Measurements from ENCODE around the gene TPX2.
A peak's percentile ranks its signal among the peaks of the same experiment; 100 is the strongest.

TPX2 gene

GRCh38 chr20:31835554-31835953 is 96.5 kb downstream of the TPX2 start:
- H3K14ac ChIP-seq (ENCODE audit: low read length in 2 of 2): no peak overlapping the region
- no peaks in the 10 kb centered on the region for H3K36me3 ChIP-seq (ENCODE audit: control insufficient read depth in 1 of 2, insufficient read depth in 2 of 2, low read depth in 1 of 2, low read length in 2 of 2)
- peaks cover 0 to 73% of the 10 kb centered on the region in 2 experiments for H3K27me3 ChIP-seq (ENCODE audit: control insufficient read depth in 1 of 2, insufficient read depth in 1 of 2, low read length in 2 of 2)
- H2AFZ ChIP-seq (ENCODE audit: low read depth, low read length): no peak overlapping the region
- H4K91ac ChIP-seq (ENCODE audit: low read length): no peak overlapping the region
- H3K18ac ChIP-seq (ENCODE audit: low read depth in 1 of 2, low read length in 2 of 2): no peak overlapping the region
- no peak overlapping the region for H3K23ac ChIP-seq (ENCODE audit: low read length in 2 of 2)
- H4K8ac ChIP-seq (ENCODE audit: low read length): no peak overlapping the region
- peak overlapping the region; percentile 18 for H2AK5ac ChIP-seq (ENCODE audit: low read length, severe bottlenecking)
- no peak overlapping the region for H2BK120ac ChIP-seq (ENCODE audit: low read depth, low read length)
- peak overlapping the region; percentile 47 for H3K27ac ChIP-seq (ENCODE audit: low read length, poor library complexity, severe bottlenecking)
- H3K9me3 ChIP-seq (ENCODE audit: control insufficient read depth, low read length): no peaks in the 10 kb centered on the region
- H2BK12ac ChIP-seq (ENCODE audit: low read length in 2 of 2): no peak overlapping the region
- H3K4me3 ChIP-seq (ENCODE audit: insufficient read depth in 1 of 2, low read depth in 1 of 2, low read length in 2 of 2): no peak overlapping the region
- WGBS: 83% methylated on average over 9 of the region's 9 CpGs
- H3K4ac ChIP-seq (ENCODE audit: low read depth in 1 of 2, low read length in 2 of 2): no peak overlapping the region
- H3K79me1 ChIP-seq (replicated peaks; ENCODE audit: low read length, poor library complexity, severe bottlenecking): no peaks in the 10 kb centered on the region
- H3K4me1 ChIP-seq (ENCODE audit: control insufficient read depth, insufficient read depth, low read depth, low read length): peaks cover 55% of the 10 kb centered on the region
- H2BK15ac ChIP-seq (ENCODE audit: low read depth, poor library complexity, severe bottlenecking): no peak overlapping the region
- peak overlapping the region; percentile 1 for H2BK5ac ChIP-seq (ENCODE audit: low read depth, low read length, poor library complexity, severe bottlenecking)
- no peak overlapping the region for H3K9ac ChIP-seq (ENCODE audit: low read length)
- H3K4me2 ChIP-seq (ENCODE audit: low read length, poor library complexity, severe bottlenecking): no peak overlapping the region
- DNase-seq: no peak

GRCh38 chr20:31835977-31836852 is 97.1 kb downstream of the TPX2 start:
- no peak overlapping the region for H2BK120ac ChIP-seq (ENCODE audit: low read depth, low read length)
- no peak overlapping the region for H4K91ac ChIP-seq (ENCODE audit: low read length)
- no peaks in the 10 kb centered on the region for H3K9me3 ChIP-seq (ENCODE audit: control insufficient read depth, low read length)
- H3K36me3 ChIP-seq (ENCODE audit: control insufficient read depth in 1 of 2, insufficient read depth in 2 of 2, low read depth in 1 of 2, low read length in 2 of 2): no peaks in the 10 kb centered on the region
- H2AFZ ChIP-seq (ENCODE audit: low read depth, low read length): no peak overlapping the region
- no peak overlapping the region for H3K4me3 ChIP-seq (ENCODE audit: insufficient read depth in 1 of 2, low read depth in 1 of 2, low read length in 2 of 2)
- peaks cover 0 to 71% of the 10 kb centered on the region in 2 experiments for H3K27me3 ChIP-seq (ENCODE audit: control insufficient read depth in 1 of 2, insufficient read depth in 1 of 2, low read length in 2 of 2)
- no peak overlapping the region for H3K4ac ChIP-seq (ENCODE audit: low read depth in 1 of 2, low read length in 2 of 2)
- no peak overlapping the region for H4K8ac ChIP-seq (ENCODE audit: low read length)
- peak overlapping the region; percentile 47 for H3K27ac ChIP-seq (ENCODE audit: low read length, poor library complexity, severe bottlenecking)
- no peak overlapping the region for H3K18ac ChIP-seq (ENCODE audit: low read depth in 1 of 2, low read length in 2 of 2)
- no peak overlapping the region for H3K9ac ChIP-seq (ENCODE audit: low read length)
- no peaks in the 10 kb centered on the region for H3K79me1 ChIP-seq (replicated peaks; ENCODE audit: low read length, poor library complexity, severe bottlenecking)
- no peak overlapping the region for H3K14ac ChIP-seq (ENCODE audit: low read length in 2 of 2)
- no peak overlapping the region for H3K4me2 ChIP-seq (ENCODE audit: low read length, poor library complexity, severe bottlenecking)
- peak overlapping the region; percentile 1 for H2BK5ac ChIP-seq (ENCODE audit: low read depth, low read length, poor library complexity, severe bottlenecking)
- WGBS: 33% methylated on average over 13 of the region's 14 CpGs
- H2BK15ac ChIP-seq (ENCODE audit: low read depth, poor library complexity, severe bottlenecking): no peak overlapping the region
- peaks cover 61% of the 10 kb centered on the region for H3K4me1 ChIP-seq (ENCODE audit: control insufficient read depth, insufficient read depth, low read depth, low read length)
- peak; percentile 94 for DNase-seq
- no peak overlapping the region for H2BK12ac ChIP-seq (ENCODE audit: low read length in 2 of 2)
- no peak overlapping the region for H3K23ac ChIP-seq (ENCODE audit: low read length in 2 of 2)
- H2AK5ac ChIP-seq (ENCODE audit: low read length, severe bottlenecking): peak overlapping the region; percentile 62

- no peak overlapping the region for H3K4me2 ChIP-seq (ENCODE audit: low read length, poor library complexity, severe bottlenecking)
- no peak overlapping the region for H2AFZ ChIP-seq (ENCODE audit: low read depth, low read length)
- H3K4me1 ChIP-seq (ENCODE audit: control insufficient read depth, insufficient read depth, low read depth, low read length): peaks cover 67% of the 10 kb centered on the region
- H2BK12ac ChIP-seq (ENCODE audit: low read length in 2 of 2): no peak overlapping the region
- 71% methylated on average over 5 of the region's 5 CpGs for WGBS
- no peak overlapping the region for H3K4me3 ChIP-seq (ENCODE audit: insufficient read depth in 1 of 2, low read depth in 1 of 2, low read length in 2 of 2)
- no peak overlapping the region for H2BK15ac ChIP-seq (ENCODE audit: low read depth, poor library complexity, severe bottlenecking)
- H3K4ac ChIP-seq (ENCODE audit: low read depth in 1 of 2, low read length in 2 of 2): no peak overlapping the region
- H3K36me3 ChIP-seq (ENCODE audit: control insufficient read depth in 1 of 2, insufficient read depth in 2 of 2, low read depth in 1 of 2, low read length in 2 of 2): no peaks in the 10 kb centered on the region
- H3K27me3 ChIP-seq (ENCODE audit: control insufficient read depth in 1 of 2, insufficient read depth in 1 of 2, low read length in 2 of 2): peaks cover 0 to 64% of the 10 kb centered on the region in 2 experiments
- H3K79me1 ChIP-seq (replicated peaks; ENCODE audit: low read length, poor library complexity, severe bottlenecking): no peaks in the 10 kb centered on the region
- H3K14ac ChIP-seq (ENCODE audit: low read length in 2 of 2): peak overlapping the region in 1 of 2 experiments; percentile 49
- no peak overlapping the region for H3K23ac ChIP-seq (ENCODE audit: low read length in 2 of 2)
- H2AK5ac ChIP-seq (ENCODE audit: low read length, severe bottlenecking): peak overlapping the region; percentile 77
- no peak for DNase-seq
- no peak overlapping the region for H2BK120ac ChIP-seq (ENCODE audit: low read depth, low read length)
- H4K91ac ChIP-seq (ENCODE audit: low read length): no peak overlapping the region
- H3K9me3 ChIP-seq (ENCODE audit: control insufficient read depth, low read length): no peaks in the 10 kb centered on the region
- H3K9ac ChIP-seq (ENCODE audit: low read length): no peak overlapping the region
- peak overlapping the region; percentile 5 for H2BK5ac ChIP-seq (ENCODE audit: low read depth, low read length, poor library complexity, severe bottlenecking)
- H3K18ac ChIP-seq (ENCODE audit: low read depth in 1 of 2, low read length in 2 of 2): peak overlapping the region in 1 of 2 experiments; percentile 25
- H4K8ac ChIP-seq (ENCODE audit: low read length): no peak overlapping the region
- H3K27ac ChIP-seq (ENCODE audit: low read length, poor library complexity, severe bottlenecking): no peak overlapping the region
Observed at GRCh38 chr20:31836853-31837608, 97.9 kb downstream of the TPX2 start.

GRCh38 chr20:31837896-31838397 is 98.9 kb downstream of the TPX2 start:
- Histone ChIP-seq H3K9me3 (ENCODE audit: control insufficient read depth, low read length) (no peaks in the 10 kb centered on the region), H3K4me2 (ENCODE audit: low read length, poor library complexity, severe bottlenecking) (no peak overlapping the region), H3K4me3 (ENCODE audit: insufficient read depth in 1 of 2, low read depth in 1 of 2, low read length in 2 of 2) (no peak overlapping the region), H2BK120ac (ENCODE audit: low read depth, low read length) (no peak overlapping the region), H3K36me3 (ENCODE audit: control insufficient read depth in 1 of 2, insufficient read depth in 2 of 2, low read depth in 1 of 2, low read length in 2 of 2) (no peaks in the 10 kb centered on the region), H4K8ac (ENCODE audit: low read length) (no peak overlapping the region), H2BK5ac (ENCODE audit: low read depth, low read length, poor library complexity, severe bottlenecking) (no peak overlapping the region), H3K4me1 (ENCODE audit: control insufficient read depth, insufficient read depth, low read depth, low read length) (peaks cover 76% of the 10 kb centered on the region), H2BK12ac (ENCODE audit: low read length in 2 of 2) (no peak overlapping the region), H4K91ac (ENCODE audit: low read length) (no peak overlapping the region), H3K23ac (ENCODE audit: low read length in 2 of 2) (no peak overlapping the region), H2AK5ac (ENCODE audit: low read length, severe bottlenecking) (peak overlapping the region; percentile 16), H3K4ac (ENCODE audit: low read depth in 1 of 2, low read length in 2 of 2) (no peak overlapping the region), H2AFZ (ENCODE audit: low read depth, low read length) (no peak overlapping the region), H3K79me1 (replicated peaks; ENCODE audit: low read length, poor library complexity, severe bottlenecking) (no peaks in the 10 kb centered on the region), H3K27ac (ENCODE audit: low read length, poor library complexity, severe bottlenecking) (no peak overlapping the region), H2BK15ac (ENCODE audit: low read depth, poor library complexity, severe bottlenecking) (no peak overlapping the region), H3K14ac (ENCODE audit: low read length in 2 of 2) (peak overlapping the region in 1 of 2 experiments; percentile 0), H3K27me3 (ENCODE audit: control insufficient read depth in 1 of 2, insufficient read depth in 1 of 2, low read length in 2 of 2) (peaks cover 0 to 57% of the 10 kb centered on the region in 2 experiments), H3K9ac (ENCODE audit: low read length) (no peak overlapping the region), H3K18ac (ENCODE audit: low read depth in 1 of 2, low read length in 2 of 2) (no peak overlapping the region)
- 23% methylated on average over 3 of the region's 3 CpGs for WGBS
- peak; percentile 68 for DNase-seq

Data from mesenchymal stem cell (in vitro differentiated cells and primary cell).